NOMO-1 (cell line): Measurements from ENCODE around the gene SNX21.

Experiments used
- DNase-seq, 2 experiments: peaks; one replicate each; lab custom pipeline; 2025; ENCODE audit not compliant: unreplicated experiment in 2 of 2; lab: John Stamatoyannopoulos, UW

SNX21 gene

GRCh38 chr20:45874576-45874975 is 41.0 kb downstream of the SNX21 start:
- DNase-seq = no peak

DNA sequence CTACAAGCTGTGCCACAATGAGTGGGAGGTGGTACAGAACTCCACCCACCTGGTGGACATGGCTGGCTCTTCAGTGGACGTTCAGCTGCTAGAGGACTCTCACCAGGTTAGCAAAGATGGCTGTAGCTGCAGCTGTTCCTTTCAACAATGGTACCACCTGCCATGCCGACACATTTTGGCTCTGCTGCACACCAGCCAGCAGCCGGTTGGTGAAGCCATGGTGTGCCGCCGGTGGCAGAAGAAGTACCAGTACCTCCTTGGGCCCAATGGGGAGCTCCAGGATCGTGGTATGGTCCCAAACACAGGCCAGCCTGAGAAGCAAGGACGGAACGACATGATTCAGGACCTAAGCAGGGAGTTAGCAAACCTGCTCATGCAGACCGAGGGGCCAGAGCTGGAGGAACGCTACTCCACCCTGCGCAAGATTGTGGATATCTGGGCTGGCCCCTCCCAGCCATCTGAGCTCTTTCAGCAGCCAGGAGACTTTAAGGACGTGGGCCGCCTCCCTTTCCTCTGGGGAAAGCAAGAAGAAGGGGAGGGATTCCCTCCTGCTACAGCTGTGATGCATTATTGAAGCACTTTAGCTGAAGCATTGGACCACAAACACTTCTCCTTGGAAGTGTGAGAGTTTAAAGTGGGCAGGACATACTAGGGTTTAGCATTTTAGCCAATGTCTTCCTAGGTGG is 44.6 kb downstream of the SNX21 start:
- no peak for DNase-seq

DNA sequence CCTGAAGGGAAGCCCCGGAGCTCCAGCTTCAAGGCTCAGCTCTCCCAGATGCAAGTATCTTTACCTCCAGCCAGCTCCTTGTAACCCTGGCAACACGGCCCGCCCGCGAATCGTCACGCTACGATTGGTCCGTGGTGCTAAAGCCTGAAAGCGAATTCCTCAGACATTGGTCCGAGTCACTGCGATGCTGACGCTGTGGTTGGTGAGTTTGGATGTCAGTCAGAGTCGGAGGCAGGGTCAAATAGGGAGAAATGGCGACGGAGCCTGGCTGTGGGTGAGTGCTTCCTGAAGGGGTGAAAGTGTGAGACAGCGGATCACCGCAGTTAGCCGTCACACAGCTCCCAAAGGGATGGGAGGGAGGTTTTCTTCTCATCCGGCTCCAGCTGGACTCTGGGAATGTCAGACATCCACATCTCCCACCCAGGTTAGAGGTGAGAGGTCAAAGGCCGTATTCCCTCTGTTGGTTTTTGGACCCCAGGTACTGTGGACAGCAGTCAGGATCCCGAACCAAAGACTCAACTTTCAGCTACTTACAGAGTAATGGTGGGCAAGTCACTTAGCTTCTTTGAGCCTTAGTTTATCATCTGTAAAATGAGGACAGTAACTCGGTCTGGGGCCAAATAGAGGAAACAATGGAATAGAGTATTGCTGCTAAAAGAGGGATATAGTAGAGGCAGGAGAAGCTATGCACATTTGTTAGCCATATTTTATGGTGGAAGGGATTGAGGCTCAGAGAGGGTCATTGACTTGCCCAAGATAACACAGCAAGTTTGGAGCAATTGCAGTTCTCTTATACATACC is 47.6 kb downstream of the SNX21 start, which contains the start of gene ZSWIM1:
Gene ZSWIM1 (plus strand): TSS at position 240 of the 801 bp plus-strand sequence. CDS start 1,366 bp downstream, outside the sequence.
- peak; percentile 97 to 98 for DNase-seq

GRCh38 chr20:45882469-45883099 is 49.0 kb downstream of the SNX21 start:
- no peak for DNase-seq

DNA sequence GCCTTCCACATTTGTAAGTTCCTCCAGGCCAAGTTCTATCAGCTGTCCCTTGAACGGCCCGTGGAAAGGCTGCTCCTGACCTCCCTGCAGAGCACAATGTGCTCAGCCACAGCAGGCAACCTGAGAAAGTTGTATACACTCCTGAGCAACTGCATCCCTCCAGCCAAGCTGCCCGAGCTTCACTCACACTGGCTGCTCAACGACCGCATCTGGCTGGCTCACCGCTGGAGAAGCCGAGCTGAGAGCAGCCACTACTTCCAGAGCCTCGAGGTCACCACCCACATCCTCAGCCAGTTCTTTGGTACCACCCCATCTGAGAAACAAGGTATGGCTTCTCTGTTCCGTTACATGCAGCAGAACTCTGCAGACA is 49.5 kb downstream of the SNX21 start:
- no peak for DNase-seq

- no peak for DNase-seq
These were observed 53.2 kb downstream of the SNX21 start for GRCh38 chr20:45886590-45887345.

DNA sequence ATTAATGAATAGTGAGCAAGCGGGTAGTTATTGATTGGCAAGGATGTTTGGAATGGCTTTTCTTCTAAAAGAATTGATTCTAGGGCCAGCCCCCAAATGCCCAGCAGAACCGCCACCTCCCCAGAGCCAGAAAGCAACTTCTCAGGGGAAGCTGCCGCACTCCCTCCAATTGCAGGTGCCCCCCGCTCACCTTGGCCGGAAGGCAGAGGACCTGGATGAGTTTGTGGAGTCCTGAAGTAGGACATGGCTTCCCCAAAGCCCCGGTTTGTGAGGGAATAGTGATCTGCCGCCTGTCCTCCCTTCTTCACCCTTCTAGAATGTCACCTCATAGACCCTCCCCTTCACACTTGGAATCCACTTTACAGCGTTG is 53.7 kb downstream of the SNX21 start, which contains the start of gene SPATA25:
Gene SPATA25 (minus strand): TSS at position 277 of the 370 bp plus-strand sequence. CDS start 32 bp downstream, at position 245.
- DNase-seq = no peak

DNA sequence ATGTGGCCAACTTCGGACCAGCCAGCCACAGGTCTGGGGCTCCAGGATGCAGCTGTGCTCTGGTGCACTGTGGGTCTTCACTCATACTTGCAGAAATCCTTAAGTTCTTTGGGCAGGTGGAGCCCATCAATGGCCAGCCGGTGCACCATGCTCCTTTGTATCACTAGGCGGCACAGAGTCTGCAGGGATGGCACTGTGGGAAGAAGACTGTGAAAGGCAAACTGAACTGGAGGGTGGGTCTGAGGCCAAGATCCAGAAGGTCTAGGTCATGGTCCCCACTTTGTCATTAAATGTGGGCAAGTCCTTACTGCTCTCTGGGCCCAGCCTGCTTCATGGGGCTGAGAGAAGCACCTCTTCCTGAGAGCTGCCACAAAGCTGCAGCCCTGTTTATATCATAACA is 55.1 kb downstream of the SNX21 start:
- DNase-seq = no peak

DNA sequence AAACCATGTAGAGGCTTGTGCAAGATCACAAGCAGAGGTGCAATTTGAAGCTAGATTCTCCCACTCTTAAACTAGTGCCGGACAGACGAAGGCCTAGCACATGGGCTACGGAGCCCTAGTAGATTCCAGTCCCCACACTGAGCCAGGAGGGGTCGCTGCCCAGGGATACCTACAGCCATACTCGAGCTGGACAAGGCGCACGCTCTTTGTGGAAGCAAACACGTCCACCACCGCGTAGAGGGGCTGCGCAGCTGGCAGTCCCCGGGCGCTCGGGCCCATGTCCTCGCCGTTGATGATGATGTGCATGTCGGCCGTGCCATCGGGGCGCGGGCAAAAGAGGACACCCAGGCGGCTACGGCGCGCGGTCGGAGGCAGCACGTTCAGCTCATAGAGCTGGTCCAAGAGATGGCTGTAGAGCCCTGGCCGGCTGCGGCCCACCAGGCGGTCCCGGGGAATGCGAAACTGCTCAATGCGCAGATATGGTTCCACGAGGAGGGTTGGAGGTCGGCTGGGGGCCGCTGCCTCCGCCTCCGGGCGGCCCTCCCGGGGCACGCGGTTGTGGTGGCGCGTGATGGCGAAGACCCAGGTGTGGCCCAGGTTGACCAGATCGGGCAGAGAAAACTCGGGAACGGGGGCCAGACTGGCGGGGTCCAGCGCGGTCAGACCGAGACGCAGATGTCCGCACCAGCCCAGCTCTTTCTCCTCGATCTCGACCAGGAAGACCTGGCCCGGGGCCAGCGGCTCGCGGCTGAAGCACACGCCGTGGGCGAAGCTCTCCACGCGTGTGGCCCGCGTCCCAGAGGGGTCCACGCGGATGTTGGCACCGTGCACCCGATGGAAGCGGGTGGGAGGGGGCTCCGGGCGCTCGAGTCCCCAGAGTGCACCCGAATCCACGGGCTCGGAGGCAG is 56.7 kb downstream of the SNX21 start:
- peak; percentile 33 to 54 for DNase-seq

DNA sequence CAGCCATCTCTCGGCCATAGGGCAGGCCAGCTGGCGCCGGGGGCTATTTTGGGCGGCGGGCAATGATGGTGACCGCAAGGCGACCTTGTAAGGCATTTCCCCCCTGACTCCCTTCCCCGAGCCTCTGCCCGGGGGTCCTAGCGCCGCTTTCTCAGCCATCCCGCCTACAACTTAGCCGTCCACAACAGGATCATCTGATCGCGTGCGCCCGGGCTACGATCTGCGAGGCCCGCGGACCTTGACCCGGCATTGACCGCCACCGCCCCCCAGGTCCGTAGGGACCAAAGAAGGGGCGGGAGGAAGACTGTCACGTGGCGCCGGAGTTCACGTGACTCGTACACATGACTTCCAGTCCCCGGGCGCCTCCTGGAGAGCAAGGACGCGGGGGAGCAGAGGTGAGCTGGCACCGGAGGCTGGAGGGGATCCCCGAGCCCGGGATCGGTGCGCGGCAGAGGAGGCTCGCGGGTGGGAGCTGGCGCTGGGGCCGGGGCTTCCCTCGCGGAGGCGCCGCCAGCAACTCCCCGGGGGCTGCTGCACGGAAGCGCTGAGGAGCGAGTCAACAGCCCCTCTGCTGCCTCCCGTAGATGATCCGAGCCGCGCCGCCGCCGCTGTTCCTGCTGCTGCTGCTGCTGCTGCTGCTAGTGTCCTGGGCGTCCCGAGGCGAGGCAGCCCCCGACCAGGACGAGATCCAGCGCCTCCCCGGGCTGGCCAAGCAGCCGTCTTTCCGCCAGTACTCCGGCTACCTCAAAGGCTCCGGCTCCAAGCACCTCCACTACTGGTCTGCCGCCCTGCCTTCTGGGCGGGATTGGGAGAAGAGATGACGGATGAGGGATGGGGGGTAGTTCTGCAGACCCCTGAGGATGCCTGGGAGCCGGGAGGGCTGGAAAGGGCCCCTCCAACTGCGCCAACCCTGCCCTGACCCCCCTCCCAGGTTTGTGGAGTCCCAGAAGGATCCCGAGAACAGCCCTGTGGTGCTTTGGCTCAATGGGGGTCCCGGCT is 57.7 kb downstream of the SNX21 start, which contains the start of the genes CTSA and NEURL2:
Gene CTSA (plus strand): TSS at position 351 of the 999 bp plus-strand sequence. CDS start 234 bp downstream, at position 585.
Gene NEURL2 (minus strand): TSS at position 224 of the 999 bp plus-strand sequence. CDS start 217 bp downstream, at position 7.
- DNase-seq = peak; percentile 59 to 70

DNA sequence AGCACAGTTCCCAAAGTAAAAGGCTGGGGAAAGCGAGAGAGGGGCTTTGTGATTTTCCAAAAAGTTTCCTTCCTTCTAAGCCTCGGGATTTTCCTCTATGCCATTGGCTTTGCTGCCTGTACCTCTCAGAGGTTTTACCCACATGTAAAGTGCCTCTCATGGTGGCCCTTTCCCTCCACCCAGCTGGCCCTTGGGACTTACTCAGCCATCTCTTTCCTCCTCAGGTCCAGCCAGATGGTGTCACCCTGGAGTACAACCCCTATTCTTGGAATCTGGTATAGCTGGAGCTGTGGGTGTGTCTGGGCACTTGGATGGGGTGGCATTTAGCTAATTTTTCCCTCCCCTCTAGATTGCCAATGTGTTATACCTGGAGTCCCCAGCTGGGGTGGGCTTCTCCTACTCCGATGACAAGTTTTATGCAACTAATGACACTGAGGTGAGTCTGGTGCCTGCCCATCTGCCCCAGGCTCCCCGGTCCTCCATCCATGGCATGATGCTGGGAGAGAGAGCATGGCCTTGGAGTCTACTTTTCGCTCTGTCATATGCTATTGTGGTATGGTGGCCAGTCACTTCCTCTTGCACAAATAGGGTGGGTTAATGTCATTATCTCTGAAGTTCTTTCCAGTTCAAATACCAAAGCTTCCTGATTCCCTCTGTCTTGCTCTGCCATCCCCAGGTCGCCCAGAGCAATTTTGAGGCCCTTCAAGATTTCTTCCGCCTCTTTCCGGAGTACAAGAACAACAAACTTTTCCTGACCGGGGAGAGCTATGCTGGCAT is 58.6 kb downstream of the SNX21 start:
- DNase-seq = peak; percentile 32 to 50
